ENCODE measurements around the gene ALK. TPM values are rescaled to one million over a fixed set of nuclear protein-coding genes. Genes with fewer than 3 reads are reported as not detected.

ALK gene
- total RNA-seq, 1 donor from 2014 or later = 0.41 TPM

DNA sequence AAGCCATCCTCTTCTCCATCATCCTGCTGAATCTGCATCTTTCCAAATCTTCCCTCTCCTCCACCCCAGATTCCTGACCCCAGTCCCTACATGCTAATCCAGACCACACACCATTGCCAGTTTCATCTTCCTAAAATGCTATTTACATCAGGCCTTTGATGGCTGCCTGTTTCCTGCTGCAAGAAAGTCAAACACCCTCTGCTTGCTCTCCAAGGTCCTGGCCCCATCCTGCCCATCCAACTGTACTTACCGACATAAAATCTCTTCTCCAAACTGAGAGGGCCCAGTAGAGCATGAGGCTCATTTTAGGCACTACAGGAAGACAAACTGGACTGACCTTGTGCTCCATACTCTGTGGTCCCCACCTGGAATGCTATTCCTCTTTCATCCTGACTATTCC lies 19.0 kb downstream of the ALK start:
- DNase-seq = no peak

DNA sequence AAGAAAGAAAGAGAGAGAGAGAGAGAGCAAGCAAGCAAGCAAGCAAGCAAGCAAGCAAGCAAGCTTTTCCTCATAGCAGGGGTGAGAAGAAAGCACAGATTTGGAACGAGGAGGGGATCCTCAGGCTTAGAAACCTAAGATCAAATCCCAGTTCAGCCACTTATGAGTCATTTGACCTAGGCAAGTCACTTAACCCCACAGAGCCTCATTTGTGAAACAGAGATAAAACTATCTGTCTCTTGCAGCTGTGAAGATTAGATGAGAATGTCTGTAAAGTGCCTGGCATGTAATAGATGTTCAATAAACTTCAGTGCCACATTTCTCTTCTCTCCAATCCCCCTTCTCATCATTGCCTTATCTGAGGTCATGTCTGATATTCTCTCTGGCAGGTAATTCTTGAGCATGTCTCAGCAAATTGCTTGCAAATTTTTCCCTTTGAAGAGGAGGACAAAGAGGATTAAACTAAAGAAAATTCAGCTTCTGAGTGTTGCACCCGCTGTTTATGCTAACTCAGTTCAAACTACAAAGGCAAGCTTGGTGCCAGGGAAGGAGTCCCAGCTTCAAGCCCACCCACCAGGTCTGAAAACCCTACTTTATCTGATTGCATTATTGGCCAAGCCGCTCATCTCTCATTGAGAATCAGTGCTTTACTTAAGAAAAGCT lies 20.3 kb downstream of the ALK start:
- no peak for DNase-seq

DNA sequence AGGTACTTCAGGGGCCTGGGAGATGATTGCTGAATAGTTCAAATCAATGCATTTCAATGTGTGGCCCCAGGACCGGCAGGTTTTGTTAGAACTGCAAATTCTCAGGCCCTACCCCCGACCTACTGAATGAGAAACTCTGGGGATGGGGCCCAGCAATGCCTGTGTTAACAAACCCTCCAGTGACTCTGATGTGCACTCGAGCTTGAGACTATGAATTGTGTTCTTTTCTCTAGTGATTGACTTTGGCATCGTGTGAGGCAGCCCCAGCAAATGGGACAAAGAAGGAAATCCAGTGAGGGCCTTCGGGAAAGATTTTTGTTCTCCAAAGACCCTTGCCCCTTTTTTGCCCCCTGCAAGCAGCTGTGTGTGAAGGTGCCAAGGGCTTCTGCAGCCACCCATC lies 22.4 kb downstream of the ALK start:
- DNase-seq = no peak

DNA sequence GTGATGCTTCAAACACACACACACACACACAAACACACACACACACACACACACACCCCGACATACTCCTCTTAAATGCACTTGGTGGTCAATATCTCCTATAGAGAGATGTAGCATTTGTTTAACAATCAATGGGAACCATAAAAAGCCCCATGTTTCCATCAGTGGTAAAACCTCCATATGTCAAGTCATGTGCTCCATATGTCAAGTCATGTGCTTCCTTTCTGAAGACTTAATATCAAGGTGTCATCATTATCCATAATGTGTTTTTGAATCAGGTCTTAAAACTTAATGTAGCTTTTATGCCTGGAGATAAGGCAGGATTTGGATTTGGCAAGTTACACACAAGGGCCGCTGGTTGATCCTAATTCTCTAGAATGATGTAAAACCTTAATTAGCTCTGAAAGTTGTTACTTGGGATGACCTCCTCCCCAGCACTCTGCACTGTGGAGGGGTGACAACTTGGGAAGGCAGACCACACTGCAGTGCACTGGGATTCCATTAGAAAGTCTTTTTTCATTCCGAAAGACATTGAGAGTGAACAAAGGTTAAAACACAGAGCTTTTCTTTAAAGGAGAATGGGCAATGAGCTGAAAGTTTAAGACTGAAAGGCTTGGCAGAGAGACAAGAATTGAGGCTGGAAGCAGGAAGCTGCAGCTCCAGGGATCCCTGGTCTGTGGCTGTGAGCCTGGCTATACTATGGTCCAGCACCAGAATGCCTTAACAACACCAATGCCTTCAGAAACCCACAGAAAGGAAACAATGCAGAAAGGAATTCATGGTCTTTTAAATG lies 26.4 kb downstream of the ALK start:
- peak; percentile 2 for DNase-seq

DNA sequence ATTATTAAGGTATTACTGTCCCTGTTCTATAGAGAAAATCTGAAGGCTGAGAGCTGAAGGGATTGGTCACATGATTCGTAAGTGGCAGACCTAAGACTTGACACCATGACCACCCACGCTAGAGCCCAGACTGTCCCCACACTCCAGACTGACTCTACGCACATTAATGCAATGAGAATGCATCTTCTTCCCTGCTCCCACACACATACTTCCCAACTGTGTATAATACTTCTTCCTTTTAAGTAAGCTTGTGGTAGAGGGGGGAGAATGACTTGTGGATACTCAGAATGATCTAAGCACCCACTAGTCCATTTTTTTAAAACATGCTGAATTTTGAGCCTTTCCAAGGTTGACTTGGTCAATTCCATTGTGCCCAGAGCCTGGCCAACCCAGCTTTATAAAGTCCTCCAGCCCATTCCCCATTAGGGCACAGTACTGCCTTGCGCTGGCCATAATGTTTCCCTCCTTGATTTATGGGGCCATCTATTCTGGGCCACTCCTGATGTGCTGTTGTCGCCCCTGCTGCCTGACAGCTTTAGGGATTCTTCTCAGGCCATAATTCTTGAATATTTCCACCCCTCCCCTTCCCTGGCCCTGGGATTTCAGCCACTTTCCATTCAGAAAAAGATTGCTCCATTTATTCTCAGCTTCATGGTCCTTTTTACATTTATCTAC lies 28.7 kb downstream of the ALK start:
- no peak for DNase-seq

DNA sequence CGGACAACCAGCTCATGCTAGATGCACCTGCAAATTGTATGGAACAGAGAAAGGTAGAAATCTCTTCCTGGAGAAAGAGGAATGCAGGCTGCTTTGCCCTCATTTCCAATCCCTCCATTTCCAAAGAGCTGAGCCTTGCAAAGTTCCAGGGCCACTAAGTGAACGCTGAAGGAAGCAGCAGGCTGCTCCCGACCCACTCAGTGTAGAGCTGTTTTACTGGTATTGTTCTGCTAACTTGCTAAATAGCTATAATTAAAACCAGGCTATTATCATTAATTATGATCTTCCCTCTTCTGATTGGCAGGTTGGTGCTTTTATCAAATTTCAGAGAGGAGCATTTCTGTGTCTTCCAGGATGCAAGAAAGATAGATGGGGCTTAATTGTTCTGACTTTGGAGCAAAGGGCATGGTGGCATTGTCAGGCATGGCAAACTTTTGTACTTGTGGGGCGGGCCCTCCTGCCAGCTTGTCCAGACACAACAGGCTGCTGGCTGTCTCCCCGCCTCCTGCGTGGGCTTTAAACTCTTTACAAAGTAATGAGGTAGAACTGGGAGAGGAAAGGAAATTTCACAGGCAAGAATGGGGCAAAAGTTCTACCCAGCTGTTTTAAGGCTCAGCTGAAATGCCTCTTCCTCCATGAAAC lies 40.2 kb downstream of the ALK start:
- no peak for DNase-seq

DNA sequence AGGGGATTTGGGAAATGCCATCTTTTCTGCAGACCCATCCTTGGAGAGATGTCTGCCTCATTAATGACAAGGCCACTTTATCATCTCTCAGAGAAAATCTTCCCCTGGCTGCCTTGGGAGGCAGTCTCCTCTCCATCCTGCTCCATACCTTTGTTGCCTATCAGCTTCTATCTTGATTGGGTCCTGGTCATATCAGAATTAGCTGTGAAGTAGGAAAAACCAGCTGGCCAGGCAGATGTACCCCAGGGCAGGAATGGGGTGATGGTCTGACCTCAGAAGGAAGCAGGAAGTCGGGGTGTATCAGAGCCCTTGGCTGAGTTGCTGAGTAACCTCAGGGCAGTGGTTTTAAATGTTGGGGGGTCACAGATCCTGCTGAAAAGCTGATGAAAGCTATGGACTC lies 41.3 kb downstream of the ALK start:
- no peak for DNase-seq

DNA sequence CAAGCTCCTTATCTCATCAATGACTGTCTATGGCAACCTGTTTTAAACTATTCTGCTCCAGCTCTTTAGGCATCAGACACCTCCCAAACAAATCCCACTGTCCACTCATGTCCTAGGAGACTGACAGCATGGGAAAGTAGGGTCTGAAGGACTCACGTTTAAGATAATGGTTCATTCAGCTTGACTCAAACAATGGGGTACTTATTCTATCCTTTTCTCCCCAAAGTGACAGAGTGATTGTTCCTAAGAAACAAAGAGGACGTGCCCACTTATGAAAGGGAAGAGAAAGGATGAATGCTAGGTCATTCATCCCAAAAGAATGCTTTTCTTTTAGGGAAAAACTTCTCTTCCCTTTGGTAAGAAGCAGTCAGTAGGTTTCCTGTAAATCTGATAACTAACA lies 41.9 kb downstream of the ALK start:
- DNase-seq = no peak

DNA sequence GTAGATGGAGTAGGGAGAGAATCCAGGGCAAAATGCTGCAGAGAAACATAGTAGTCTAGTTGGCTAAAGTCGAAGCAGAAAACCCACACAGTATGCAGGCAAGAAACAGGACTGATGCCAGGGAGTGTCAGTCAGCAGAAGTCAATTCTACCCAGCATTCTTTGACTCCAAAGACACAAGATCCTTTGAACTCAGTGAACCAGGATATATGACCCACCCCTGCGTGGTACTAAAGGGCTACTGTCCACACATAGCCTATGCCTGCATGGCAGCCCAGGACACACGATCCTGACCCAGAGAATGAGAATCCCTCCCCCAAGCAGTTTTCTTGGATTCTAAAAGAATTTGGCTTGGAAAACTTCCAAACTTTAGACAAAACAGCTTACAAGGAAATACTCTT lies 42.5 kb downstream of the ALK start:
- DNase-seq = no peak

DNA sequence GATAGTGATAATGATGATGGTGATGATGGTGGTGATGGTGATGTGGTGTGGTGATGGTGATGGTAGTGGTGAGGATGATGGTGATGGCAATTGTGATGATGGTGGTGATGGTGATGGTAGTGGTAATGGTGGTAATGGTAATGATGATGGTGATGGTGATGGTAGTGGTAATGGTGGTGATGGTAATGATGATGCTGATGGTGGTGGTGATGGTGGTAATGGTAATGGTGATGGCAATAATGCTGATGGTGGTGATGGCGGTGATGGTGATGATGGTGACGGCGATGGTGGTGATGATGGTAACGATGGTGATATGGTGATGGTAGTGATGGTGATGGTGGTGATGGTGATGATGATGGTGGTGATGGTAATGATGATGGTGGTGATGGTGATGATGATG lies 45.0 kb downstream of the ALK start:
- no peak for DNase-seq

DNA sequence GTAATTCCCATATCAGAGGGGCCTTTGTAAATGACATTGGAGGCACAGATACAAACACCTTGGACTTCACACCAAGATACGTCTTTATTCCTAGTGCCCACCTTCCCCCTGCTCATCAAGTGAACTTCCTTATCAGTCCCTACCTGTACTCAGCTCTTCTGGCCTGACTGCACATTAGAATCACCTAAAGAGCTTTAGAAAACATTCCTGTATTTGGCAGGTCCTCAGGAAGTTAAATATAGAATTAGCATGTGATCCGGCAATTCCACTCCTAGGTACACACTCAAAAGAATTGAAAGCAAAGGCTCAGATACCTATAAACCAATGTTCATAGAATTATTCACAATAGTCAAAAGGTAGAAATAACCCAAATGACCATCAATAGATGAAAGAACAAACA lies 46.6 kb downstream of the ALK start:
- no peak for DNase-seq

DNA sequence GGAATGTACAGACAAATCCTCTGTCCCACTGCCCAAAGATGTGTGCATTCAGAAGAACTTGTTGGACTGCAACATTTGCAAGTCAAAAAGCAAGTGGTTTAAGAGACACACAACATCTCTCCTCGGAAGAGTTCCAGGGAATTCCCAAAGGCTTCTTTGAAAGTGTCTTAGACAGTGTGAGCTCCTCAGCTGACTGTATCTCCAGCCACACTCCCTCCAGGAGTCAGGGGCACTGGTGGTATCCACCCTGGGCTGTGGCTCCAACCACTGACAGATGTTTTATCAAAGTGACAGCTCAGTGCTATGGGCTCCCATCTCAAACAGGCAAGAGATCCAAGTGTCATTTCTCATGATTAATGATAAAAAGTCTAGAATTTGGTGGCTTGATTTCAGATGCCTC lies 48.5 kb downstream of the ALK start:
- DNase-seq = no peak

DNA sequence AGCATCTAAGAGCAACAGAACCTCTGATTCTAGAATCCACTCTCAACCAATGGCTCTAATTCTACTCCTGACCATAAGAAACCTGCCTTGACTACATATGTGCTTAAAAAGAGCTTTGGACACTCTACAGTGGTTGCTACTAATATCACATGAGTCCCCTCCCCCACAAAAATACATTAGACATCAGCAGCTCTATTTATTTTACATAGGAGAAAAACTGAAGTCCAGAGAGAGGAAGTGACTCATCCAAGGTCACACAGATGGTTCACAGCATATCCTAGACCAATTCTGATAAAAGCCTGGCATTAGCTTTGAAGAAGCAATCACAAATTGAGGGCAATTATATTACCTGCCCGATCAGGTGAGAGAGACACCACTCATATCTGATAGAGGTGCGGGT lies 49.8 kb downstream of the ALK start:
- no peak for DNase-seq

DNA sequence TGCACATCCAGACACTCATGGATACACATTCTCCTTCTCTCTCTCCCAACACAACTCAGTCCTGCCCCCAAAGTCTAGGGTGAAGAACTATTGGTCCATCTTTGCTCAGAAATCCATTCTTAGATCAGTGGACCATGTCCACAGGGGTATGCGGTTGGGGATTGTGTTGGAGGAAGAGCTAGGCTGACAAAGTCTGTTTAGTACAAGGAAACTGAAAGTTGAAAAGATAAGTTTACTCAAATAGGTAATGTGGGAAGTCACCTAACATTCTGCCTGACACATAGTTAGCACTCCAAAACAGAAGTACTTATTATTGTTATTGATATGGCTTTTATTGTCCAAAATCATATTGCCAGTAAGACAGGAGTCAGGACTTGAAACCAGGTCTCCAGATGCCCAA lies 55.9 kb downstream of the ALK start:
- DNase-seq = no peak

DNA sequence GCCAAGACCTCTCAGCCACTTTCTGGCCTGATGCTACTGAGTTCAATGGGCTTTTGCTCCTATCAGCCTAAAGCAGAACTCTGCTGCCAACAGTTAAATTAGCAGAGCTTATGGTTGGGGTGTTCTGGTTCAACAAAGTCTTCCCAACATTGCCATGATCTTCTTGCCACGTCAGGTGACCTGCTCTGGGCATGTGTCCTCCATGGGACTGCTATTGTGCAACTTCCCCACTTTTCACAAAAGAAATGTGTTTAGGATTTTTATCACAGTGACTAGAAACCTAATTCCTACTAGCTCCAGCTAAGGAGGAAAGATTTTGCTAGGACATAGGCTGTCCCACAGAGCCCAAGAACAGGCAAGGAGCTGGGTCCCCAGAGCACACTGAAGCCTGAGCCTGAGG lies 56.4 kb downstream of the ALK start:
- DNase-seq = no peak

DNA sequence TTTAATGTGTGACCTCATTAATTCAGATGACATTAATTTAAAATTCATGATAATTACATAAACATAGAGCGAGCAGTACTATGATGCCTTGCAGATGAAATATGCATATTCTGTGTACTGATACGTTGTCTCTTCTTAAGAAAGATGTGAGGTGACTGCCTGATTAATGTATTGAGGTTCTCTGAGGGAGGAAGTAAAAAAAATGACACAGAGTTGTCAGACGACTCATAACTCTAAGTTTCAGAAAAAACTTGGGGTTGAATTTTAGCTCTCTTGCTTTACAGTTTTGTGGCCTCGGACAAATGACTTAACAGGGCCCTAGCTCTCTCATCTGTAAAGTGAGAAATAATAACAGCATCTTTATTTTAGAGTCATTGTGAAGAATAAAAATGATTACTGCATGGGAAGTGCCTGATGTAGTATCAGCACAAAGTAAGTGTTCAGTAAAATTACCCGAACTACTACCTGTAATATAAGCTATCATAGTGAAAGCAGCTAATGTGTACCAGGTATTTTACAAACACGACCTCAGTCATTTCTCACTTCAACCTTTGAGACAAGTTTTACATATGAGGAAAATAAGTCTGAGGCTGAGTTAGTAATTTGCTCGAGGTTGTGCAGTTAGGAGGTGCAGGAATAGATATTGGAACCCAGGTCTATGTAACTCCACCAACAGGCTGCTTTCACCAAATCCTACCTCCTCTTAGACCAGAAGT lies 65.3 kb downstream of the ALK start:
- DNase-seq = no peak

DNA sequence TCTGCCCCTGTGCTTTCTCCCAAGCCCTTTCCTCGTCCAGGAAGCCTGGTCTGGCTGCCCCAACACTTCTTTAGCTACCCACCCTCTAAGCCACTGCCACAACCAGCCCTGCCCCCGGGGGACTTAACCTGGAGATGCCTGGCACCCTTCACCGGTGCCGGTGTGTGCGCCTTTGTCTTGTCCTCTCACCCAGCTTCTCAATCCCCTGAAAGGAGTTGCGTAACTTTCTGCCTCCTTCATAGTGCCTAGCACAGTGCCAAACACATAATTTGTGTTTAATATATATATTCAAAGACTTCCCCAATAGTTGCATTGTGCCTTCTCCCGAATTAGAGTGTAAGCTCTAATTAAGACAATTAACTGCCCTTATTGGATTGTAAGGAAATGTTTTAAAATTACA lies 70.6 kb downstream of the ALK start:
- DNase-seq = no peak

DNA sequence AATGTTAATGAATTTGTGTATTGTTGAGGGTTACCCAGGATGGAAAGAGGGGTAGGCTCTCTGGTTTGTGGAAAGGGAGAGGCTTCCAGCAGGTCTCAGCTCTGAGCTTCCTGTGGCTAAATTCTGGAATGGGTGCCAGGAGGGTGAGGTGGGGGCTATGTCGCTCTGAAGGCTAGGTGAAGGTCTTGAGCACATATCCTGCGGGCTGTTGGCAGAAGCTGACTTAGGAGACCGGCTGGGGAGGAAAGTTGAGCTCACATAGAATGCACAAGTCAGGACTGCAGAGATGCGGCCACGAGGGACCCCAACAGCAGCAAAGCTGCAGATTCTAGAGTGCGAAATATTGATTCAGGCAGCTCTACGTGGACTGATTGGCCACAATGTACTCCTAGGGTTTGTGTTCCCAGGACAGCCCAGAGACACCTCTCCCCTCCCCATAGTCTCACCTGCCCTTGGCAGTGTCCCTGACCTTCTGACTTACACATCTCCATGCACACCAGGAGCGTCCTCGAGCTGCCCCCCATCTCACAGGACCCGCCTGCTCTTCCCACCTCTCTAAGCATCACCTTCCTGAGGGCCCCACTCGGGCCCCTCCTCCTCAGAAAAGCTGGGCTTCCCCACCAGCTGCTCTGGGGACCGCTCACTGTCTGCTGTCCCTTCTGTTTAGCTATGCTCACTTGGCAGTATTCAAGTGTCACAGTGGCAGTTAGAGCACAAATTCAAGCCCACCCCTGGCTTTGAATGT lies 72.6 kb downstream of the ALK start:
- DNase-seq = no peak

DNA sequence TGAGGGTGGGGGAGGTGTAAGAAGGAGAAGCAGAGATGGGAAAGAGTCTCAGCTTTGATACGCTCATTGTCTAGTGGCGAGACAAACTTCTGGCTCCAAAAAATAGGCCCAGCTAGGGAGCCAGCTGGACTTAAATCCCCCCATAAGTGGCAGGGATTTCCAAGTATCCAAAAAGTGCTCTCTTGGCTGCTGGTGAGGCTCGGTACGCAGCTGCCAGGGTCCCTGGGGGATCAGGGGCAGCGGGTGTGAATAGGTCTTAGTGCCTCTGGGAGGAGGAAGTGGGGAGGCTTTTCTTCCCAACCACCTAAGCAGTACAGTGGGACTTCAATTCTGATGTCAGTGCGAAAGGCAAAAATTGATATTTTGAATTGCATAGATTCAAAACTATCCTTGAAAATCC lies 73.5 kb downstream of the ALK start:
- DNase-seq = peak; percentile 89

DNA sequence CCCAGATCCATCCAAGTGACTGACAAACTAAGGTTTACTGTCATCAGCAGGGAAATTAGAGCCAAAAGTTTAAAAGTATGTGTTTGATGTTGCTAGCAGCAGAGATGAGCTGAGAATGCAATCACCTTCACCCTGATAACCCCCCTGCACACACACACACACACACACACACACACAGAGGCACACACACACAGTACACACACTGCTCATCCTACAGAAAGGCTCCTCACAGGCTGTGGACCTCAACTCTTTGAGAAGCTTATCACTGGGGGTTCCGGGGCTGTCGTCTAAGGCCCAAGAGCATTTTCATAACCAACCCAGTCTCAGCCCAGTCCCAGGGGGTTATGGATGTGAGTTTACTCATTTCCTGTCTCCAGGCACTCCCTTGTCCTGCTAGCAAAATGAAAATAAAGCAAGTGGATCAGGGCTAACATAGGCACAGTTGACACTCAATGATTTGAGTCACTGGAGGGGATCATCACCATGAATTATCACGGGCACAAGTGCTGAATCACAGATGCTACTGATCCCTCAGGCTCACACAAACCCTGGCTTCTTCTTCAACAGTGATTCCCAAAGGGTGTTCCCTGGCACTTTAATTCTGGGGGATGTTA lies 76.6 kb downstream of the ALK start:
- no peak for DNase-seq

DNA sequence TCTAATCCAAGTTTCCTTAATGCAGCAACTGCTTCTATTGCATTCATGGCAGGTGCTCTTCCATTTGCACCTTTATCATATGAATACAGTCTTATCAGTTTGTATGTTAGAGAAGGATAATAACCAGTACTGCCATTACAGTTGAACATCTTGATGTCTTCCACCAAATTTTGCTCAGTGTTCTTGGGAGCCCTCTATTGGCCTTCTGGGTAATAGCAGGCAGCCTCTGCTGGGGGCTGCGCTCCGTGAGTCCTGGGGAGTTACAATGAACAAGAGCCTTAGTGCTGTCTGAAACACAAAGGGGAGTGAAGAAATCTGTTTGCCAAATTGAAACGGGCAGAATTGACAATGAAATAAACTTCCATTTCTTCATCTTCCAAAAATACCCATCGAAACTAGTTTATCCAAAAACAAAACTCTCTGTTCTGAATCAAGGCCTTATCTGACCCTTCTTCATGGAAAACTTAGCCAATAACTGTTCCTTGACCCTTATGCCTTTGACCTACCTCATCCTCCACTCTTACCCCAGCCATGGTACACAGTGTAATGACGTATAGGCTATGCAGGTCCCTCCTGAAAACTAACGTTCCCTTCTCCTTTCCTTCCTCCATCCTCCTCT lies 79.9 kb downstream of the ALK start:
- DNase-seq = peak; percentile 61

Measured in tongue (tissue), 2 donors.